HG03175 (cell line): ENCODE measurements around the gene SPG7.
"Not testable (repeated sequence)": the region's sequence is repeated elsewhere in the genome, so short reads cannot be mapped to it uniquely, and the experiment has no call there.

Experiments
- ATAC-seq: cut with Tn5 transposase; IDR thresholded peaks from one replicate; pipeline ENCODE4 v1.9.1; 2021; ENCODE audit warnings: mild to moderate bottlenecking, moderate library complexity; ENCODE audit not compliant: unreplicated experiment

SPG7 gene

DNA sequence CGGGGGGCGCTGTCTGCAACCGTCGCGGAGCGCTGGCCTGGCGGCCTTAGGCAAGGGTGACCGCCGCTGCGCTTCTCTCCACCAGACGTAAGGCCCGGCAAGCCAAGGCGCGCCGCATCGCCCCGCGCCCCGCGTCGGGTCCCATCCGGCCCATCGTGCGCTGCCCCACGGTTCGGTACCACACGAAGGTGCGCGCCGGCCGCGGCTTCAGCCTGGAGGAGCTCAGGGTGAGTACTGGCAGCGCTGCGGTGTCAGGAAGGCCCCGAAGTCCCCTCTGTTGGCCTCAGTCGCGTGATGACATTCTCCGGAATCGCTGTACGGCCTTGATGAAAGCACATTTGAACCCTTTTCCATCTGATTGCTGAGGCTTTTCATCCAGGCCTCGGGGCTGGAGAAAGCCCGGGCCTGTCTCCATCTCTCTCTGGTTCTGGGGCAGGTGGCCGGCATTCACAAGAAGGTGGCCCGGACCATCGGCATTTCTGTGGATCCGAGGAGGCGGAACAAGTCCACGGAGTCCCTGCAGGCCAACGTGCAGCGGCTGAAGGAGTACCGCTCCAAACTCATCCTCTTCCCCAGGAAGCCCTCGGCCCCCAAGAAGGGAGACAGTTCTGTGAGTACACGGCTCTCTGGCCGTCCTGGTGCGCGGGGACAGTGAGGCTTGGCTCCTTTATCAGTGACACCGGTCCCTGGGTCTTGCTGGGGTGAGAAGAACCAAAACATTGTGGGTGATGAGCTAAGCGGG is 53.1 kb downstream of the SPG7 start:
- no peak for ATAC-seq

GRCh38 chr16:89561884-89562599 is 53.8 kb downstream of the SPG7 start:
- ATAC-seq, result no peak

- ATAC-seq, result no peak
These were observed 54.7 kb downstream of the SPG7 start for GRCh38 chr16:89562939-89563338.

- no peak for ATAC-seq
These were observed 55.6 kb downstream of the SPG7 start for GRCh38 chr16:89563639-89564392.

DNA sequence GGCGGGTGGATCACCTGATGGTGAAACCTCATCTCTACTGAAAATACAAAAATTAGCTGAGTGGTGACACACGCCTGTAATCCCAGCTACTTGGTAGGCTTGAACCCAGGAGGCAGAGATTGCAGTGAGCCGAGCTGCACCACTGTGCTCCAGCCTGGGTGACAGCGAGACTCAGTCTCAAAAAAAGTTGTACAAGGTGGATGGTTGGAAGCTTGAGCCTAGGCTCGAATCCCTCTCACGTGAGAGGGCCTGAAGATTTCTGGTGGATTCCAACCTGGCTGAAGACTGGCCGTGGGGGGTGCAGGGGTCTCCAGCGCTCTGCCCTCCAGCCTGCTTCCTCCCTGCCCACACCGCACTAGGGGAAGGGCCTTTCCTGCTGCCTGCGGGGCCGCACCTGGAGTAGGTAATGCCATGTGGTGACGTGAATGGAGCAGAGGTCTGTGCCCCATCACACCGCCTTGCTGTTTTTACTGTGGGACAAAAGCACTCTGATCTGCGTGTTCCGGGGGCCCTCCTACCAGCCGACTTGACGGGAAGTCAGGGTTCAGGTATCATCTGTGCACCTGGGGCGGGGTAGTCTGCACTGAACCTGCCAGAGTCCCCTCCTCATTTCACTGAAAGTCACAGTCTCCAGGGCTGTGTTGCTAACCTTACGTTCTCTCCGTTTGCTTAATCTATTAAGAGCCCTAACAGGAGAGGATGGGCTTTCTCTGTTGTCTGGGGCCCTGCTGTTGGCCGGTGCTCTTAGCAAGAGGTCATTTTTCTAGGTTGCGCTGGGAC is 56.5 kb downstream of the SPG7 start:
- ATAC-seq, result no peak

- ATAC-seq, result no peak
These were observed 57.0 kb downstream of the SPG7 start for GRCh38 chr16:89565256-89565505.

DNA sequence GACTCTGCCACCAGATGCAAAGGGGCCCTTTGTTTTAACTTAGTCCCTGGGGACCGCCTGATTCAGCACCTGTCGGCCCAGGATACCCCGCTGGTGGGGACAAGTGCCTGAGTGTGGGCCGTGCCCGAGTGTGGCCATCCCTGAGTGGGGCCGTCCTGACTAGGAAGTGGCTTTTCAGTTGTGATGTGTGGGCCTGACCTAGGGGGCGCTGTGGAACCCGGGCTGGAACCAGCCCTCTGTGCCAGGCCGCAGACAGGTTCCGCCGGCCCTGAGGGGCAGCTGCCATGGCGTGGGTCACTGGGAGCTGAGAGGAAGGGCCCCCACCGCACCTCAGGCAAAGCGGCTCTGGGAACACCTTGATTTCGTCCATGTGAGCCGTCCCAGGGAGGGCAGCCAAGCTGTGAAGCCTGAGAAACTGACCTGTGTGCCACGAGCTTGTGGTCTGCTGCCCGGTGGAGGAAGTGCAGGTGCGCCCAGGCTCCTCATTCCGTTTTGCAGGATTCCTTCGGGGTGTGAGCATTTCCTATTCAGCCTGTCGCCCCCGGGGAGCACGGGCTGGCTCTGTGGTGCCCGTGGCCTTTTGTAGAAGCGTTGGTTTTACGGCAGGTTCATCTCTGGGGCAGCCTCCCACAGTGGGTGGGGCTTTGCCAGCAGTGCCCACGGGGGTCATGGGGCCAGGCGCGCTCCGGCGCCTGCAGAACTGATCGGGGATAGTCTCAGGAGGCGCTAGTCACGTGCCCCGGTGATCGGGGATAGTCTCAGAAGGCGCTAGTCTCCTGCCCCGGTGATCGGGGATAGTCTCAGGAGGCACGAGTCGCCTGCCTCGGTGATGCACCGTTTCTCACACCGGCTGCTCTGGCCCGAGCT is 57.5 kb downstream of the SPG7 start:
- ATAC-seq, result no peak

- no peak for ATAC-seq
These were observed 59.7 kb downstream of the SPG7 start for GRCh38 chr16:89567656-89568594.

DNA sequence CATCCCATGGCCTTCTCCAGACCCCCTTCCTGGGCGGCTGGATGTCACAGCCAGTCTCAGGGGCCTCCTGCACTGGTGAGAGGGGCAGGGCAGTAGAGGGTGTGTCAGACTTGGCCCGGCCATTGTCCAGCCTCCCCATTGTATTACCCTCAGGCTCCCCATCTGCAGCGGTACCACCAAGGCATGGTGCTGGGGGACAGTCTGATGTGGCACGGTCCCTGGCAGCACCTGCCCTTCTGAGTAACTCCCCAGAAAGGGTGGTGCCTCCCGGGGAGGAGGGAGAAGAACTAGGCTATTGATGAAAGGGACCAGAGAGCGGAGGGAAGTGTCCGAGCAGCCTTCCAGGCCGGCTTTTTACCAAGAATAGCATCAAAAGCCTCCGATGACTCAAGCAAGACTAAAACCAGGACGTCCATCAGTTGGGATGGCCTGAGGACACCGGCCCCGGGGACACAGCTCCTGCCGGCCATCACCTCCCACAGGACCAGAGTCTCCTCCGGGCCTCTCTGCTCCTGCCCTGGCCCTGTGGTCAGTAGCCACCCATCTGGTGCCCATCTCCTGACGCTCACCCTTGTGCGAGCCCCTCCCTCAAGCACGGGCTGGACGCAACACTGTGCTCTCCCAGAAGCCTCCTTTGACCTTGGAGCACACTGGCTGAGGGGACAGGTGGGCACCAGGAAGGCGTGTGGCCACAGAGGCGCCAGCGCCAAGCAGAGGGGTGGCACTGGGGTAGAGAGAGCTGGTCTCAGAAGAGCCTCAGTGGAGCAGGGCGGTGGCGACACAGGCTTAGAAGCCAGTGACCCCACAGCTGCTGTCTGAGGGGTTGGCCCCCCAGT is 61.5 kb downstream of the SPG7 start:
- ATAC-seq, result no peak

DNA sequence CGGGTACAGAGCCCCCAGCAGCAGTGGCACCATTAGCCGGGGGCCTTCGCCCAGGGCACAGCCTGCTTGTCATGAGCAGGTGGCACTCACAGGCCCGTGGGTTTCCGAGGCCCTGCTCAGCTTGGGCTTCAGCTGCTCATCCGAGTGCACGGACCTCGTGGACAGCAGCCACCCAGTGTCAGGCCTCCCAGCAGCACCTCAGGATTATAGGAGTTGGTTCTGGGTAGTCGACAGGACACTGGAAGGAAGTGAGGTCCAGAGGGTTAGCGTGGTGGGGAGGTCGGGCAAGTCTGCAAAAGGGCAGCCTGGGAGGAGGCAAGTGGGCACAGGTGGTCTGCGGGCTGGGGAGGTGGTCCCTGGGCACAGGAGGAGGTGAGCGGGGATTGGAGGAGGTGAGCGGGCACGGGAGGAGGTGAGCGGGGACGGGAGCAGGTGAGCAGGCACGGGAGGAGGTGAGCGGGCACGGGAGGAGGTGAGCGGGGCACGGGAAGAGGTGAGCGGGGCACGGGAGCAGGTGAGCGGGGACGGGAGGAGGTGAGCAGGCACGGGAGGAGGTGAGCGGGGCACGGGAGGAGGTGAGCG is 62.2 kb downstream of the SPG7 start:
- no peak for ATAC-seq

DNA sequence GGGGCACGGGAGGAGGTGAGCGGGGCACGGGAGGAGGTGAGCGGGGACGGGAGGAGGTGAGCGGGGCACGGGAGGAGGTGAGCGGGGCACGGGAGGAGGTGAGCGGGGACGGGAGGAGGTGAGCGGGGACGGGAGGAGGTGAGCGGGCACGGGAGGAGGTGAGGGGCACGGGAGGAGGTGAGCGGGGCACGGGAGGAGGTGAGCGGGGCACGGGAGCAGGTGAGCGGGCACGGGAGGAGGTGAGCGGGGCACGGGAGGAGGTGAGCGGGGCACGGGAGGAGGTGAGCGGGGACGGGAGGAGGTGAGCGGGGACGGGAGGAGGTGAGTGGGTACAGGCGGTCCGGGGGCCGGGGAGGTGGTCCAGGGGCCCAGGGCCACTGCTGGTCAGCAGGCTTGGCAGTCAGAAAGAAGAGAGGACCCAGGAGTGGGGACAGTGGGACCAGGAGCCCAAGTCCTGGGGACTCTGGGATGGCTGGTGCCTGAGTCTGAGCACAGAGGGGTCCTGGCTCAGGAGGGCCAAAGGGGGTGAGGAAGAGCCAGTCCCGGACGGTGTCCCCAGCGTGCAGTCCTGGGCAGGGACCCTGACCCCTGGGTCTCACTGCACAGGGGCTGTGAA is 62.9 kb downstream of the SPG7 start:
- not testable (repeated sequence) for ATAC-seq

DNA sequence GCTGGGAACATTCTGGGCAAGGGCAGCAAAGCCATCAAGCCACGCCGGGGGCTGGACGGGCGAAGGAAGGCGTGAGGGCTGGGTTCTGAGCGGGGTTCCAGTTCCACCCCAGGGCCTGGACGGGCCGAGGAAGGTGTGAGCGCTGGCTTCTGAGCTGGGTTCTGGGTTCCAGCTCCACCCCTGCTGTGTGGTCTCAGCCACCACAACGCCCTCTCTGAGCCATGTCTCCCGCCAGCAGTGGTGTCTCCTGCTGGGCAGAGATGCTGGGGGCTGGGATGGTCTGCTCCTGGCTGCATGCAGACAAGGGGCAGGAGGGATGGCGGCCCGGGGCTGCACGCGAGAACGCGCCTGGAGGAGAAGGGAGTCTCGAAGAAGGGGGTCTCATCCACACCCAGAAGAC is 63.4 kb downstream of the SPG7 start:
- ATAC-seq, result no peak

DNA sequence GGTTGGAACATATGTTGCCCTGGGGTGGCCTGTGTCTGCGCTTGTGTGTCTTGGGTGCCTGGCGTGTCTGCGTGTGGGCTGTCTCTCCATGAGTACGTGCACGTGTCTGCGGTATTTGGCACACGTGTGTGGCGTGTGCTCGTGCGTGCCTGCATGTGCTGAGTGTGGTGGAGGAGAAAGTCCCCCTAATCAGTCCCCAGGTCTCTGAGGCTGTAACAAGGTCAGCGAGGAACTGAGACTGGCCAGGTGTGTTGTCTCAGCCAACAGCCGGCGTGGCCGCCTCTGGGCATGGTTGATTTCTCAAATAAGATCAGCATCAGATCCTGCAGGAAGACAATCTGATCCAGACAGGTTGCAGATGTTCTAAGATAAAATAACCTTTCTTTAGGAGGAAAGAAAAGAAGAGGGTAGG is 63.9 kb downstream of the SPG7 start:
- no peak for ATAC-seq

DNA sequence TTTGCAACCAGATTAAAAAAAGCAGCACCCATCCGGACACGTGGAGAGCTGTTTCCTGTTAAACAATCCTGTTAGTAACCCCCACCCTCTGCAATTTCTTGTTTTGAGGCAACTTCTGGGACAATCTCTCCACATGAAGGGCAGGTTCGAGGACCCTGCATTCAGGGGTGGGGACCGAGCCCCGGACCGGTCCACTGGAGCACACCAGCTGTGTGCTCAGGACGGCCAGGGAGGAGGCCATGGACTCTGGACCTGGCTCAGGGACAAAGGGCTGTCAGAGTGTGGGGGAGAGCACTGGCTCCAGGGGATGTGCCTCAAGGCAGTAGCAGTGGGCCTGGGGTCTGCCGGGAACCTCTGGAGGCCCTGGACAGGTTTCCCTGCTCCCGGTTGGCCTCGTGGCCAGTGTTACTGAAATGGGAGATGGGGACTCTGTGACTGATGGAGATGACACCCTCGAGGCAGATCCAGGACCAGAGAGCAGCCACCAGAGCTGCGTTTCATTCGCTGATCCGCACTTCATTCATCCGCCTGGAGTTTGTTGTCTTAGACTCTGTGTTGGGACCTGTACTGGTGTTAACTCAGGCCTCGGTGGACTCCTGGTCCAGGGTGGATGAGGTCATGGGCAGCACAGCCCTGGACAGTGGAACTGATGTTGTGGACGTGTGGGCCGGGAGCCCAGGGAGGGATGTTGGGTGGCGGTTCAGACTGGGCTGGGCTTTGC is 64.4 kb downstream of the SPG7 start:
- ATAC-seq, result no peak

DNA sequence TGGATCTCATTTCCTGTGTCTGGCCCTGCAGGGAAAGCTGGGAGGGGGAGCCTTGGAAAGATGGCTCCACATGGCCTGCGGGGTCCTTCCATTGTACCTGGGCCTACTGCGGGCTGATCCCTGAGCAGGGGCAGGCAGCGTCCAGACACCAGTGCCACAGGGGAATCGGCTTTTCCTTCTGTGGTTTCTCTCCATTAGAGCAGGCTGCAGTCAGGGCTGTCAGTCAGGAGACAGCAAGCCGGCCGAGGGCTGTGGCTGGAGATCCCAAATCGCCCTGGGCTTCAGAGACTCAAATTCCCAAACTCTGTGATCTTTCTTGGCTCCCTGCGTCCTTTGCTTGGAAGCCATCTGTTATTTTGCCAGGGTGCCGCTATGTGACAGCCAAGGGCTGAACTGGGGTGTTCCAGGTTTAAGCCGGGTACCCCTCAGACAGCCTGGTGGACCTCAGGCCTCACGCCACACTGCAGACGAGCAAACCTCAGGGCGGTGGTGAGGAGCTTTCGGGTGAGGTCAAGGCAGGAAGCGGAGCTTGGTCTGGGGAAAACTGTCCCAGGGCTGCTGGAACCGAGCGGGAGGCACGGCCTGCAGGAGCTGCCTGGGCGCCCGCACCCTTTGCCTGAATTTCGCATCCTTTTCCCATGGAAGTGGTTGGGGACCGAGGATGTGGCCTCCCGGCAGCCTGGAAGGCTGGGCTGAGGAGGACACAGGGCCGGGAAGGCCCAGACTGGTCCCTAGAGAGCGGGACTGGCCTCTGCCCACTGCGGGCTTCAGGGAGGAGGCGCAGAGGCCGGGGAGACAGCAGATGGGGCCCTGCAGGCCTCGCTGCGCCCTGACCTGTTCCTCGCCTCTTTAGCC is 65.8 kb downstream of the SPG7 start:
- no peak for ATAC-seq

DNA sequence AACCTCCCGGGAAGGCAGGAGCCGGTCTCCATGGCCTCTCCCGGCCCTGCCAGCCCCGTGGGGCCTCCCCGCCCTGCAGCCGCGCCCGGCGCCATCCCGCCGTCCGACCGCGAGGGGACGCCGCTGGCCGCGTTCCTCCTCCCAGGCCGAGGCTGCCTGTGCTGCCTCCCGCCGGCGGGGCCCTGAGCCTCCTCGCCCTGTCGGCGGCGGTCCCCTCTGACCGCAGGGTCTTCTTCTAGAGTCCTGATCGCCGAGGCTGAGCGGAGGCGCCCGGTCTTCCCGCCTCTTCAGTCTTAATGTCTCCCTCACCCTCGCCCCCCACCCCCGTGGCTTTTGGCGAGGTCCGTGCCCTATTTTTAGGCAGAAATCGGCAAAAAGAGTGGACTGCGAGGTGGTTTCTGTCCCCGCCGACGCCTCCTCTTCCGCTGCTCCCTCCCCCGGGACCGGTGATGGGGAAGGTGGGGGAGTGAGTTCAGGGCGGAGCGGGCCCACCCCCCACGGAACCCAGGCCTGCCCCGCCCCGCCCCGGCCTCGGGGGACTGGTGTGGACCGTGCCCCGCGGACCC is 66.6 kb downstream of the SPG7 start:
- ATAC-seq, result no peak
